Panc1 (cell line): ENCODE results near the gene FAM149A. TPM values are rescaled to one million over a fixed set of nuclear protein-coding genes. Genes with fewer than 3 reads are reported as not detected.

Experiments
- ATAC-seq: fragments of 200-7000 bp; cut with Tn5 transposase; 2 replicates; pipeline ENCODE4 v1.9.1; 2020; ENCODE audit warnings: mild to moderate bottlenecking, moderate library complexity
- BruUV-seq: library from RNA; stranded (reverse); fragments of 400-500 nt; replicated peaks from 2 replicates; lab custom pipeline; 2021; lab: Mats Ljungman, UMichigan
- CTCF ChIA-PET: fragments of 300-600 bp; sonication (Branson Sonifier 250); formaldehyde crosslinking; loops from one replicate; lab custom pipeline; 2022; ENCODE audit warnings: antibody characterized with exemption; lab: Charles Lee
- POLR2A ChIA-PET: fragments of 300-600 bp; sonication (Branson Sonifier 250); formaldehyde crosslinking; loops from one replicate; lab custom pipeline; 2022; ENCODE audit warnings: antibody characterized with exemption; lab: Charles Lee
- DNase-seq: peaks from one replicate; pipeline ENCODE4 v3.0.0-alpha.2; 2010; ENCODE audit warnings: low read depth, low spot score
- H3K27ac ChIP-seq: 2 replicates; pipeline ENCODE4 v1.5.1; 2011; ENCODE audit warnings: mild to moderate bottlenecking, low read length, inconsistent platforms
- H3K27me3 ChIP-seq: fragments of 200-500 bp; sonication (Bioruptor generic); 2 replicates; pipeline ENCODE4 v1.6.0; 2014; ENCODE audit warnings: low read length, inconsistent platforms; ENCODE audit not compliant: control insufficient read depth, insufficient read depth
- H3K36me3 ChIP-seq: fragments of 200-500 bp; sonication (Bioruptor generic); 2 replicates; pipeline ENCODE4 v1.5.1; 2014; ENCODE audit warnings: inconsistent platforms, mild to moderate bottlenecking, low read length, moderate library complexity; ENCODE audit not compliant: control insufficient read depth, insufficient read depth
- H3K4me1 ChIP-seq: 2 replicates; pipeline ENCODE4 v1.5.1; 2011; ENCODE audit warnings: inconsistent platforms, mild to moderate bottlenecking, low read length, moderate library complexity; ENCODE audit not compliant: control insufficient read depth, insufficient read depth
- H3K4me3 ChIP-seq, 2 experiments: 2 replicates each; pipeline ENCODE4 v1.5.1; 2011 to 2012; ENCODE audit warnings: low read depth in 2 of 2, low read length in 2 of 2, mild to moderate bottlenecking in 2 of 2, inconsistent platforms in 1 of 2, moderate library complexity in 1 of 2
- H3K9me3 ChIP-seq: fragments of 200-500 bp; sonication (Bioruptor generic); 2 replicates; pipeline ENCODE4 v1.5.1; 2014; ENCODE audit warnings: low read depth, mild to moderate bottlenecking, inconsistent platforms, low read length, moderate library complexity; ENCODE audit not compliant: control insufficient read depth, insufficient read depth
- CTCF ChIP-seq: fragments of 450-650 bp; IDR thresholded peaks from 2 replicates; pipeline ENCODE4 v1.5.1; 2017; ENCODE audit warnings: mild to moderate bottlenecking
- POLR2AphosphoS5 ChIP-seq: IDR thresholded peaks from 2 replicates; pipeline ENCODE4 v1.6.1; 2012; ENCODE audit warnings: mild to moderate bottlenecking, low read depth, low read length, moderate library complexity
- REST ChIP-seq, 2 experiments: IDR thresholded peaks; 2 replicates each; pipeline ENCODE4 v1.6.1; 2011 to 2012; ENCODE audit warnings: low read depth in 2 of 2, control low read depth in 1 of 2, low read length in 1 of 2, mild to moderate bottlenecking in 1 of 2, moderate library complexity in 1 of 2; ENCODE audit not compliant: insufficient read depth in 1 of 2
- SIN3A ChIP-seq: IDR thresholded peaks from 2 replicates; pipeline ENCODE4 v1.6.1; 2012; ENCODE audit warnings: low read depth, mild to moderate bottlenecking, low read length, moderate library complexity, borderline replicate concordance; ENCODE audit not compliant: insufficient read depth
- TCF7L2 ChIP-seq: IDR thresholded peaks from 2 replicates; pipeline ENCODE4 v1.6.1; 2011; ENCODE audit warnings: mild to moderate bottlenecking, low read depth, low read length, inconsistent platforms
- in situ Hi-C: cut with HindIII; loops from 2 replicates; pipeline ENCODE4 v1.10.0; 2016; ENCODE audit warnings: low sequenced_read_pairs, low pct_unique_long_range_greater_than_20kb
- intact Hi-C: fragments of 100-400 bp; cut with micrococcal nuclease; formaldehyde crosslinking; loops from one replicate; pipeline ENCODE4 v1.10.0; 2022; ENCODE audit not compliant: unreplicated experiment
- total RNA-seq: library from RNA; stranded (reverse); gene quantifications from one replicate; pipeline ENCODE4 v1.2.1, GENCODE V29; 2021; ENCODE audit not compliant: unreplicated experiment

The FAM149A gene
- total RNA-seq, 1 experiment from 2014 or later: 0.13 TPM

DNA sequence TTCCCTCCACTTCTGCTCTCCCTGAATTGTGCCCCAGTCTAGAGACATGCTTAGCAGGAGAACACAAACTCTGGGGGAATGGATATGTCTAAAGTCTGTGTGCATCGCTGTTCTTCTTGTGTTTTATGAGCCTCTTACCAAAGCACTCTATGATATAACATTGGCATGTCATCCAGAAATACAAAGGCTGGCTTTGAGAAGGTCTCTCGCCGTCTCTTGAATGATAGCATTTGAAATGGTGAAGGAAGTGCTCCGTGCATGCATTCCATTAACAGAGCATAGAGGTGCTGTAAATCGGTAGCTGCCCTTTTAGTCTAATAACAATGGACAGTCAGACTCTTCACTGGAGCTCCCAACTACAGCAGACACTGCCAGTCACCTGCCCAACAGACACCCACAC is 7.1 kb upstream of the FAM149A start:
- CTCF ChIA-PET: no interaction called here

GRCh38 chr4:186102931-186103330 is 1.6 kb upstream of the FAM149A start:
- Histone ChIP-seq H3K27ac (no peak overlapping the region), H3K9me3 (no peaks in the 10 kb centered on the region), H3K36me3 (no peaks in the 10 kb centered on the region), H3K27me3 (peaks cover 12% of the 10 kb centered on the region), H3K4me3 (no peak overlapping the region), H3K4me1 (no peaks in the 10 kb centered on the region)
- ATAC-seq: no peak
- POLR2A ChIA-PET: no interaction called here
- CTCF ChIA-PET: no interaction called here
- BruUV-seq: no TSS peak
- intact Hi-C loops (no loop called here), in situ Hi-C loops (no loop called here)
- no peak for TF ChIP-seq SIN3A
- no peak for TF ChIP-seq CTCF
- TF ChIP-seq POLR2AphosphoS5: no peak
- TF ChIP-seq REST (IDR thresholded peaks at IDR 0.05; ENCODE audit: insufficient read depth in 1 of 2, low read depth in 2 of 2, low read length in 1 of 2): no peak
- TF ChIP-seq TCF7L2: no peak
- DNase-seq: no peak

More for the DNA sequence above, 7.1 kb upstream of the FAM149A start:
- H3K27ac ChIP-seq: no peak overlapping the region
- H3K4me3 ChIP-seq: no peak overlapping the region
- H3K36me3 ChIP-seq: no peaks in the 10 kb centered on the region
- H3K27me3 ChIP-seq: no peaks in the 10 kb centered on the region; the same call in none of the 2 replicates
- BruUV-seq: no TSS peak
- intact Hi-C loops (no loop called here), in situ Hi-C loops (no loop called here)
- ATAC-seq: no peak
- no peak for DNase-seq
- POLR2A ChIA-PET: no interaction called here
- no peaks in the 10 kb centered on the region for H3K9me3 ChIP-seq
- H3K4me1 ChIP-seq: no peaks in the 10 kb centered on the region
- TF ChIP-seq TCF7L2 (no peak), POLR2AphosphoS5 (no peak), SIN3A (no peak), CTCF (no peak), REST (IDR thresholded peaks at IDR 0.05; ENCODE audit: insufficient read depth in 1 of 2, low read depth in 2 of 2, low read length in 1 of 2) (no peak)
